Activated T-cell treated with anti-CD3 and anti-CD28 coated beads, Interleukin-2, amount 50 U/mL, for 48 hours (primary cell): ENCODE results near the gene CADPS.

ENCODE experiments used
- DNase-seq, 2 experiments: peaks; one replicate each; pipeline ENCODE4 v3.0.0-alpha.2; 2020

Gene CADPS

DNA sequence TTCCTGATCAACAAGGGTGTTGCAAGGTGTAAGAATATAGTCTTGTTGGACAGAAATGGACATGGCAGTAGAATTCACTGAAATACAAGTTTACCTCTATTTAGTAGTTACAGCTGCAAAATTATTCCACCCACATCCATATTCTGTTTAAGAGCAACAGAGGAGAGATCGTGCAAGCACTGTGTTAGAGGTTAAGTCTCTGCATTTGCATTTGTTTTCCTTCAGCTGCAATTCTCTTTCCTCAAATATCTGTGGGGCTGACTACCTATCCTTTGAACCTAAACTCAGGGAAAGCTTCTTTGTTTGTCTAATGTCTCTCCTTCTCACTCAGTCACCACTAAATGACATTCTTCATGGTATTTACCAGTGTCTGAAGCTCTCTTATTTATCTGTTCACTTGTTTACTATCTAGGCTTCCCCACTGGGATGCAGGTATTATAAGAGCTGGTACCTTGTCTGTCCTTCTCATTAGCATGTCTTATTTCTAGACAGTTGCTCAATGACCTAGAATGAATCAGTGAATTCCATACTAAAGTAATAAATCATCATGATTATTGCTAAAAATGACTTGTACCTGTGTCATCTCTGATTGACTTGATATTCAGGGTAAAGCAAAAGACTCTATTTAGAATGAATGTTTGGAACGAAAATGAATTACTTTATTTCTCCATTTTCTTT is 326.5 kb downstream of the CADPS start:
- no peak for DNase-seq

DNA sequence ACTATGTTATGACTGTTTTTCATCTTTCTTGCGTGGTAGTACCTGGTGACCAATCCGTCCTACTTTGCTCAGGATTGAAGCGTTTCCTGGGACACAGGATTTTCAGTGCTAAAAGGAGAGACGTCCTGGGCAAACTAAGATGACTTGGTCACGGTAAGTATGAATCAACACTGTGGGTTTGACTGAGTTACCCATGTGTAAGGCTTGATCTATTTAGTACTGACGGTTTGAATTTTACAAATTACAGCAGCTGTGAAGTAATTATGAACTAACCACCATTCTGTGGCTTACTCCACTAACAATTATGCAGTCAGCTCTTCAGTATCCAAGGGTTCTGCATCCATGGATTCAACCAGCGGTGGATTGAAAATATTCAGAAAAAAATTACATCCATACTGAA is 328.9 kb downstream of the CADPS start:
- DNase-seq, result no peak

DNA sequence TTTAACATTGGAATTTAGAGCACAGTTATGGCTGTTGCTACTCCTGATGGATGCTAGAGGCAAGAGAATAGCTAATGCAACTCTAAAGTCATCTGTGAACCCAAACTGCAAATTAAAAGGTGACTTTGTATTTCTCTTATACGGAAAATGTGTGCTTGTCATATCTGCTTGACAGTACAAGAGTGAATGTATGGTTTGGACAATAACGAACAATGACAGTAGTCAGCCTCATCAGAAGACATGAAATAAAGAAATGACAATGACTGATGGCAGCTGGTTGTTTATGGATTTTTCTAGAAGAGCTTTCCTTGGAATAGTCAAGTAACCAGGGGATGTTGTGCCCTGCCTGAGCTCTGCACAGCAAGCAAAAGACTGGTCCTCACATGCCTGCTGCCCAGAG is 333.0 kb downstream of the CADPS start:
- DNase-seq, result no peak

DNA sequence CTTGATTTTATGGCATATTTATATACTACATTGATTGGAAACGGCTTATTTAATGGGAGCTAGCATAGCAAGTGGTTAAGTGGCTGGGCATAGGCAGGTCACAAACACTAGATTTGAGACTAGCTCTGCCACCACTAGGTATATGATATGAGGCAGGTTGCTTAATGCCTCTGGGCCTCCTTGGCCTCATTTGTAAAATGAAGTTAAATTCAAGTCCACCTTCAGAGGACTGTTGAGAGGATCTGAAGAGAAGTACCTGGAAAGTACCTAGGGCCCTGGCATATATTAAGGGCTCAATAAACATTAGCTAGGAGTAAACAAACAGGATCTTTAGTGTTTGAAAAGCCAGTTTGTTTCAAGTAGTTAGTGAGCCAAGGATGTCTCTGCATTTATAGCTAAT is 335.5 kb downstream of the CADPS start:
- DNase-seq, result no peak

DNA sequence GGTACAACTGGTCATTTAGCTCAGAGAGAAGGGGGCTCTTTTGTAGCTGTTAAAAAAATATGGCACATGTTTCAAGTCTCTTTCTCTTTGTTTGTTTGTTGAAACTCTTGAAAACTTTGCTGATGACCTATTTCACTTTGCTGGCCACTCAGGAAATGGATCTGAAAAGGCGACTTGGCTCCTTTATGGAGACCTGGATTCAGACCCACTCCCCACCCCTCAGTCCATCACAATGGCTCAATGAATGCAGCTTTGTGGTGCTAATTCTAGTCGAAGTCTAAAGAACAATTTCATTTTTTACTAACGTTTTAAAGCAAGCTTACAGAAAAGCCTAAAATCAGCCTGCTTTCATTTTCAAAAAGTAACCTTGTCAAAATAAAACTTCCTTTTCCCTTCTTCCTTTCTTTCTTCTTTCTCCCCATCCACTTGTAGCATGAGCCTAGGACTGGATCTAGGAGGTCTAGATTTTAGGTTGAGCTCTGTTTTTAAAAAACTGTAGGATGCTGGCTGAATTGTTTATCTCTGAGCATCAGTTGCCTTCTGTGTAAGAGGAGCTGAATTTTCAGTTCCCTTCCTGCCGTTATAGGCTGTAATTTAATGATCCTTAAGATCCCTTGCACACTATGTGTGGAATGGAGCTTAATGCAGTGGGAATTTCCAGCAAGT is 336.4 kb downstream of the CADPS start:
- DNase-seq, result no peak

DNA sequence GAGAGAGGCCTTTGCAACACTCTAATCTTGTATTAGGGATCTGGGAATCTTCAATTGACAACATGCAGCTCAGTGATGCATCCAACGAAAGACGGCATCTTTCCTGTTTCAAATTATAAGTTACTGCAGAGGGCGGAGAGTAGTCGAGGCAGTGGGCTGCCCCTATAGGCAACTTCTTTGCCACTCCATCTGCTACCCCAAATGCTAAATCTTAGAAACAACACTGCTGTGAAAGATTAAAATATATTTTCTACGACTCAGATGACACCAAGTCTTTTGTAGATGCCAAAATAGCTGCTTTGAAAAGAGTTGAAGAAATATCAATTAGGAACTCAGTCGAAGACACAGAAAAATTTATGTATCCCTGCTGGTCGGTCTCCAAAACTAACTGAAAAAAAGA is 340.9 kb downstream of the CADPS start:
- DNase-seq, result no peak

DNA sequence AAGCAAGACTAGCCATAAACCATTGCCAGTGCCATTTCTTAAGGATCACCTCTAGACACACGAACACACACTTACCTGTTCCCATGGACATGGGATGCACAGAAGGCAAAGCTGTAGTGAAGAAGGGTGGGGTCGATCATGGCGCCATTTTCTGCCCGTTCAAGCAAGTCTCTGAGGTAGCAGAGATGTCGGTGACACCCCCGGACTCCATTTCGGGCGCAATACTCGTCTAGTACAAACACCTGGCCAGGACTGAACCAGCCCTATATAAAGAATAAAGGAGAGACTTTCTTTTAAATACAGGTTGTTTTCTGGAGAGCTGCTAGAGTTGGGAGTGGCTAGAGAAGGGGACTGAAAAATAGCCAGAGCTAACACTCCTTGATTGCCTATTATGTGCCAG is 342.4 kb downstream of the CADPS start:
- DNase-seq, result no peak

DNA sequence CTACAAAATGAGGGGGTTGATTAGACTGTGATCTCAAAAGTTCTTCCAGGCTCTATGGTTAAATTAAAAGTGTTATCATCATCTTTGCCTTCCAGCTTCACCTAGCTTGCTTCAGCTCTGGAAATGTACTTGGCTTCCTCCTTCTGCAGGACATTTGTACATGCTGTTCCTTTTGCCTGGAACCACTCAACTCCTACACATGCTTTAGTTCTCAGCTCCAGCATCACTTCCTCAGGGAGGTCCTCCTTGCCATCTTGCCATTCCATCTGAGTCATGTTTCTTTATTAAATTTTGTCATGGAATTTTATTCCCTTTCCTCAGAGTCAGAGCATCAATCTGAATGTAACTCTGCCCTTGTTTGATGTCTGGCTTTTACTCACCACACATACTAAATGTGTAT is 343.2 kb downstream of the CADPS start:
- DNase-seq, result no peak

DNA sequence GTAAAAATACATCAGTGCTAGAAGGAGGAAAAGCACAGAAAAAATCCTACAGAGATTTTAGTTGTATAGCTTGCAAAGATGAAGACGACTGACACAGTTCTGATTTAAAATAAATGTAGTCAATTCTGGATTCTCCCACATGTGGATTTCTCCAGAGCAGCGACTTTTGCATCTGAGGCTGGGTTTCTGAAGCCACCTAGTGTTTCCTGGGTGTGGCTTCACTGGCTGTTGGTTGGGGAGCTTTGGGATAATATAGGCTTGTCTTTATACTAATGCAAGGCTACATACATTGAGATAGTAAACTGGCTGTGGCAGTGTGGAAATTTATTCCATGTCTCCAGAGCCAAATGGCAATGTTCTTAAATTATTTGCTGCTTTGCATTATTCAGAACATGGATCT is 343.7 kb downstream of the CADPS start:
- DNase-seq, result no peak

DNA sequence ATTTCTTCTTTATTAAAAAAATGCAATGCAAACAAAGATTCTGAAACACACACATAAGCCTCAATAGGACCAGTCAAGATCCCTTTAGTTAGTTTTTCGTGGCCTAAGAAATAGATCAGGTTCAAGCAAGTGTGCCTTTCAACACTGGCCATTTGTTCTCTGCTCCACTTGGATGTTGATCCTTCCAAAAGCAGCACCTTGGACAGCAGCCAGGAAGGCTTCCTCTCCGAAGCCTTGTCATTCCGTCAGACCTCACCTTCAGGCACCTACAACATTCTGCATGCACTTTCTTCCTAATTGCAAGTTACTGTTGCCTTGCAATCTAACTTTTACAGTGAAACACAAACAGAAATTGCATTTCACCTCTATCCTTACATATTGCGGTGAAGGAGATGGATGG is 346.0 kb downstream of the CADPS start:
- DNase-seq, result no peak

DNA sequence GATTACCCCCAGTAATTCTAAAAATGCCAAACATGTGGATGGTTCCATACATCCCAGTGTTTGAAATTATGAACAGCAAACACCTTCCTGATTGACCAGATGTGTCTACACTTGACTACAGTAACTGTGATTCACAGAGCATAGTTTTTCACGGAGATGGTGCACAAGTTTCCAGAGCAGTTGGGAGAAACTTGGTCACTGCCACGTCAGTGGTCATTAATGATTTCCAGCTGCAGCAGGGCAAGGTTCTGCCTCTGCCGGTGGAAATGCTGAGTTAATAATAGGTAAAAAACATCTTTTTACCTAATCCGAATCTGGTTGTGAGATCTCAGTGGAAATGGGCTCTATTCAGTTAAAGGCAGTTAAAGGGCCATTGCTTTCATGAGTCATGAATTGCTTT is 347.7 kb downstream of the CADPS start:
- DNase-seq, result no peak

DNA sequence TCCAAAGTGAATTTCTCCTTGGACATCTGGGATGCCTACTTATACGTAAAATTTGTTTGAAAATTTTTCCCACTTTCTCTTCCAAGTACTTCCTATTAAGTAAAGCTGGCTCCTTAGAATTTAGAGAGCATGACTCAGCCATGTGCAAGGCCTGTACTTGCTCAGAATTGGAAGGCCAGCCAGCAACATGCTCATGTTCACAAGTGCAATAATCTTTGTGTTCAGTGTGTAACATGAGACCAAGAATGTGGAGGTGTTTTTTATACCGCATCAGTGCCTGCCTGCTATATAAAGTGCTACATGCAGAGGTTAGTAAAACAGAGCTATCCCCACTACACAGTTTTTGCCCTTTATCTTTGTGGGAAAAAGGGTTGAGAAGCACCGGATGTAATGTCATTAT is 349.9 kb downstream of the CADPS start:
- no peak for DNase-seq

DNA sequence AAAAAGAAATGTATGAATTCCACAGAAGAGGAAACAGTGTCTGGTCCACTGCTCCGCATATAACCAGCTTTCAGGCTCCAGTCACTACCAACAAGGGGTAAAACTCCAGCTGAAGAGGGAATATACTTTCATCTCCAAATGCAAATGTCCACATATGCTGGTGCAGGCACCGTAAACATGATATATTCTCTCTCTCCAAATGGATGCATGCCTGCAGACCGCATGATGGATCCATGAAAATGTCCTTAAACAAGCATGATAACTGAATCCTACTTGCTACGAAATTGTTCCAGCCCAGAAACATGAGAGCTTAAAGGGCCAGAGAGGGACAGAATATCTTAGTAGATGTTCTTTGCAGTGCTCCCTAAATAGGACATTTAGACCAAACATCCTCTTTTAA is 351.5 kb downstream of the CADPS start:
- DNase-seq, result no peak

DNA sequence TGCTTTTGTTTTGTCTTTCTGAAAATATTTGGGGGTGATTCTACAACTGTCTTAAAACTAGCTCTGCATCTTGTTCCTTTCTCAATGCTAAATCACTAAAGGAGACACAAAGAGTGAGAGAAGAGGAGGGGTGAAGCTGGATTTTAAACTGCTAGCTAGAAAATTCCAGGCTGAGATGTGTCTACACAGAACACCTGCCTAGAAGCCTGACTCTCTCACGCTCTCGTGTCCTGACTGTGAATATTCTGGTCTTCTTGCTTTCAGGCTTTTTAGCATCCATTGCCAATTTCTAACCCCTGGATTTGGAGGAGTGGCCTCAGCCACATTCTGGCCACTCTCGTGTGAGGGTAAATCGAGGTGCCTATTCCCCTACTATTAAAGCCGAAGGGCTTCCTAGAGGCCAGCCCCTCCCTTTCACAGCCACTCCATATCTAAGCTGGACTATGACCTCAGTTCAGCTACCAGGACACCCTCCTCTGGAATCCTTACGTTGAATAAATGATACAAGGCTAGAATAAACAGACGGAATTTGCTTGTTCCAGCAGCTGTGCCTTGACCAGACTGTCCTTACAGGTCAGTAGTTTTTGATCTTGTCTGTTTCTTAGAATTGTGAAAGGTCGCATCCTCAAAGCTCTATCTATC is 353.6 kb downstream of the CADPS start:
- DNase-seq, result no peak

DNA sequence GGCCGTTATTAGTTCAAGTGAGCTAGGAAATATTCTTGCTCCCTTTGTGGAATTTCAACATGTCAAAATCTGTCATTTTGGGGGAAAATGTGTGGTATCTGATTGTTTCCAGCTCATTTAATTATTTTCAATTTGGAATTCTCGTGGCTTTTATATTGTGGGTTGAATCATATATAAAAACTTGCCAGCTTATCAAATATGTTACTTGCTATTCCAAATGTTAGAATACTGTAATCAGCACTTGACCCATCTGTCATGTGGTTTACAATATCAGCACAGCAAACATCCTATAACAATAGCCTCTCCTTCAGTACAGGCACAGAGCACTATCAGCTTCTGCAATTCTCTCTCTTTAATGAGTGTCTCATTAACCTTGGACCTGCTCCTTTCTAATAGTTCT is 371.7 kb downstream of the CADPS start:
- no peak for DNase-seq

DNA sequence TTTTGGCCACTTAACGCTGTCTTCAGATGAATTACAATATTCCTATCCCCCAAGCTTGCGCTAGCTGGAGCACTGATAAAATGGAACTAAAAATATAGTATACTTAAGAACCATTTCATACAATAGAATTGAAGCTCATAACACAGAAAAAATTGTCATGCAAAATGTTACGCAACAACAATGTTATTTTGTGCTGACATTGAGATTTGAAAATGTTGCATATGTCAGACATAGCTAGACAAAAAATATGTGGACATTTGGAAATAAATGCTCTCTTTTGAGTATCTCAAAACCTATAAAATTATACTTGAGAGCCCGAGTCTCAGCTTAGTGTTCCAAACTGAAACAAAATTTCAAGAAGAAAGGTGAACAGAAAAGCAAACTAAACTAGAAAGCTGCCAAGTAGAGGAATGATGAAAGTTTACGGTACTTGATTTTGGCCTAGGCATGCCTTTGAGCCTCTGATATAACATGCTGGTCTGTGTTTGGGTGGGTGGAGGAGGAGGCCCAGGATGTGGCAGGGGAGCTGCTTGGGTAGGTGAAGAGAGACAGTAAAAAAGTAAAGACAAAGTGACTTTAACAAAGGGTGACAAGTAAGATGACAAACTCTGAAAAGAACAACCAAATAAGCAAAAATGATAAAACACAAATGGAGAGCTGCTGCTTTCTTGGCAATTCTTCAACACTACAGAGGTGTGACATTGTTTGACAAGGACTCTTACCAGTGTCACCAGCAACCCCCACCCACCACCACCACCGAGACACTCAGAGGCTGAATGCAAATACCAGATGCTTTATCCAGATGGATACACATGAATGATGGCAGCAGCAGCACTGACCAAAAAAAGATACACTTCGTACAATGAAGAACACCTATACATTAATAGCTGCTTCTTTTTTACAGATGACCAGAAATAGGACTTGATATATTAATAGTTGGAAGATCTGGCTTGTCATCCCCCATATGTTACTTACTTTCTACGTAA is 372.6 kb downstream of the CADPS start:
- DNase-seq, result no peak

DNA sequence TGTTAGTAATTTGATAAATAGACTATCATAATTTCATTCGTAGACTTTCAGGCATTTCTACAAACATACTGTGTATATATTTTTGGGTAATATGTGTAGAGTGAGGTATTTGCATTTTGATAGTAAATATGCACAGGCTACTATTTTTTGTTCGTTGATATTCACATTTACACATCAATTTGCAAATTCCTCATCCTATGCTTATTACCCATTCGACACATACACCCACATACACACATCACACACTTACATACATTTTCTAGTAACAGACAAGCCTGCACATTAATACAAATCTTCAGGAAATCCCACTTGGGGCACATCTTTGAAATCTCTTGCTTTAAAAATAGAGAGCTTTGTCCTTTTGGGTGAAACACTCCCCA is 373.9 kb downstream of the CADPS start:
- no peak for DNase-seq

DNA sequence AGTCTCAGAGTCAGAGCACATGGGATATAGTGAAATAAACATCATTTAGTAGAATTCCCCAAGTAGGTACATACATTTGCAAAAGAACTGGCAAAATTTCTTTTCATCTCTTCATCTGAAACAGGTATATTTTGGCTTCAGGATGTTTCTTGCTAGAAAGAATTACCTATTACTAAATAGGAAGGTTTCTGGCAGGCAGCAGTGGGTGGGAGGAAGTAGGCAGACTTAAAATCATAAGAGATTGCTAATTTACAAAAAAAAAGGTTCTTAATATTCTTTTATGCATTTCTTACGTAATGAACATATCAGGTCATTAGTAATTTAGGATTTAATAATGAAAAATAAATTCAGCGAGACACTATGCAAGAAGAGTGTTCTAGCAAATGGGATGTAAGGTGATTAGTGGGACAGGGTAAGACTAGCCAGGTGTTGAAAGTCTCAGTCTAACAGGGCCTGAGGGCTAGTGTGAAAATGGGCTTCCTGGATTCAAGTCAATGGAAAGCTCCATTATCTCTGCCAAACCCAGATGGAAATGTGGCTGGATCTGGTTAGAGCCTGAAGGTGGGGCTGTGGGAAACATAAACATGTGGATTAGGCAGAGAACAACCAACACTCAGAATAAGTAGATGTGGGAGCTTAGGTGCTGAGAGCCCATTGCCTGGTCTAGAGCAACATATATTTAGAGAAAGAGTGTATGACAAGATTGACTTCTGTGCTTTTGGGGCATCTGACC is 374.5 kb downstream of the CADPS start:
- DNase-seq, result no peak

DNA sequence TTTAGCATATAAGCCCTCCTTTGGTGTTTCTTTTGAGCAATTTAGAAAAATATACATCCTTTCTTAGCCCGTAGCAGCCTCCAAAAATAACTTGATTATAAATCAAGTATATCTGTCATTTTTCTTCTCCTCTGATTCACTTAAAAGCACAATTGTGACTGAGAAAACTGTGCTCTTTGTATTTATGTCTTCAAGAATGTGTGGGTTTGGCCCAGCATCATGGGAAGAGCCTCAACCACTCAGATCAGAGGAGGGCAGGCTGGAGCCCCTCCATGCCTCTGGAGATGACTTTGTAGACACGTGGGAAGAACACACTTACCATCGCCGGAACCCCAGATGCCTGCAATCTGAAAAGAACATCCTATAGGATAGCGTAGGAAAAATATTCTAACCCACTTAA is 378.1 kb downstream of the CADPS start:
- no peak for DNase-seq

DNA sequence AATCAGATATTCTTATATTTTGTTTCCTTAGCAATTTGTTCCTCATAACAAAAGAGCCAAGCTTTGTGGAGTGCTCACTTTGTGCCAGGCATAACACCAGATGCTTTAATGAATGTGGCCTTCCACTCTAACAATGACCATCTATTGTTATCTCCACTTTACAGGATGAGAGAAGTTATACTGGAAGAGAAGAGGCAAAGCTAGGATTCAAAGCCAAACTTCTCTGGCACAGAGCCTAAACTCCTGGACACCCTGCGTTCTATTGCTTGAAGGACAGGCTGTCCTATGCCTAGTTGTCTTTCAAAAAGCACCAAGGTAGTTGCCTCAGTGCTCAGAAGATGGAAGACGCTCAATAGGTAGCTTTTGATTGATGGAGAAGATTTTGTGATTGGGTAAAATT is 378.7 kb downstream of the CADPS start:
- no peak for DNase-seq

DNA sequence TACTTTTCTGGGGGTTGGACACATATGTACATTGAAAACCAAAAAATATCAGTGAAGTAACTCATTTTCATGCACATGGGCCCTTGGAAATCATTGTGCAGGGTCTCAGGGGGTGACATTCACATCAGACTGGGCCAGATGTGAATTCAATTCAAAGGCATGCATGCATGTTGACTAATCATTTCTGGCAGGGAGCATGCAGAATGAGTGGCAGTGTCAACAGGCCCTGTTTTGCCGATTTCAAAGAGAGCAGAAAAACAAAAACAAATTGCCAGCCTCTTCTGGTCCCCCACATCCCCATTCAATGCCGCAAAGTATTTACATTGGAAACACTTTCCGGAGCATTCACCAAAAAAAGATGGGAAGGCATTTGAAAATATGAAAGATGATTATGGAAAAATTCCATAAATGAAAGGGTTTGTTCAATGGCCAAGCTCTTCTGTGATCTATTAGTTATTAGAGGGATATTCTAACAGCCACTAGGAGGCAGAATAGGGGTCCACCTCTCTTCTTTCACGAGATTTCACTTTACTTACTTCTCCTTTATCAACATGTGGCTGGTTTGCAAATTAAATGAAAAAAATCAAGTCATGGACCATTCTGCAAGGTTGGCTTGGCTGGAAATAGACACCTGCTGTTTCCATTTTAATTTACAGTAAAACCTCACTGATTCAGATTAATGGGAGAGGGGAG is 382.0 kb downstream of the CADPS start:
- no peak for DNase-seq

DNA sequence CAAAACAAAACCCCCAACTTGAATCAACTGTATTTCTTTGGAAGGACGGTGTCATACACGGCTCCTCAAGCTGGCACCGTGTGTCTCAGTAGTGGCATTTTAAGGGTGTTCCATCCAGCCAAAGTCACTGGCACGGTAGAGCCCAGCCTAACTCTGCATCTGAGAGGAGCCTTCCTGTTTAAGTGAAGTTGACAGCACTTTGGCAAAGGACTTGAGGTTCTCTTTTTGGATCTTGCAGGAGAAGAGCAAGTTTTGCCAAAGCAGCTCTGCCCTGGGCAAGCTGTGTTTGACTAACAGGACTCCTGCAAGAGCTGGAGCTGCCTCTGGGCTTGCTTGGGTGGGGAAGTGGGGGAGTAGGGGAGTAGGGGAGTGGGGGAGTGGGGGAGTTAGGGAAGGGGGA is 392.3 kb downstream of the CADPS start:
- DNase-seq, result no peak
